Tibial artery (tissue), 4 donors: Measurements from ENCODE around the gene RNF11.
"Not testable (repeated sequence)": the region's sequence is repeated elsewhere in the genome, so short reads cannot be mapped to it uniquely, and the experiment has no call there.

Source experiments
- DNase-seq, 2 donors: peaks; one replicate each; pipeline ENCODE4 v3.0.0-alpha.2; 2019
- H3K27ac ChIP-seq, 2 donors: fragments of 200-600 bp; sonication (generic) in 1 of 2; 1 replicate in 1 of 2; 2 replicates in 1 of 2; pipeline ENCODE4 v1.5.1; 2018 to 2019; ENCODE audit warnings: mild to moderate bottlenecking in 1 of 2
- H3K27me3 ChIP-seq, 2 donors: fragments of 200-600 bp; sonication (generic) in 1 of 2; one replicate each; pipeline versions ENCODE4 v1.5.1 to v1.6.0; 2016 to 2019
- H3K36me3 ChIP-seq, 3 donors: fragments of 200-600 bp; sonication (generic) in 2 of 3; one replicate each; pipeline ENCODE4 v1.5.1; 2016 to 2019; ENCODE audit warnings: mild to moderate bottlenecking in 2 of 3
- H3K4me1 ChIP-seq, 4 donors: fragments of 200-600 bp; sonication (generic) in 2 of 4; 1 replicate in 3 of 4; 2 replicates in 1 of 4; pipeline ENCODE4 v1.5.1; 2016 to 2019
- H3K4me3 ChIP-seq, 2 donors: fragments of 200-600 bp; sonication (generic) in 1 of 2; 1 replicate in 1 of 2; 2 replicates in 1 of 2; pipeline ENCODE4 v1.5.1; 2018 to 2019; ENCODE audit warnings: mild to moderate bottlenecking in 2 of 2
- H3K9me3 ChIP-seq, 3 donors: fragments of 200-600 bp; sonication (generic) in 1 of 3; one replicate each; pipeline ENCODE4 v1.5.1; 2016 to 2019
- intact Hi-C: fragments of 100-400 bp; cut with DNase I; formaldehyde crosslinking; loops from one replicate; pipeline ENCODE4 v1.15.0; 2023; ENCODE audit warnings: low total_unique reads
- TF ChIP-seq, protein P1 (sequence below), 2 experiments: fragments of 200-600 bp in 1 of 2; fragments of 450-650 bp in 1 of 2; IDR thresholded peaks; one replicate each; pipeline ENCODE4 v1.5.1; 2017 to 2019; ENCODE audit warnings: antibody characterized with exemption in 2 of 2, mild to moderate bottlenecking in 1 of 2, moderate library complexity in 1 of 2

The RNF11 gene

DNA sequence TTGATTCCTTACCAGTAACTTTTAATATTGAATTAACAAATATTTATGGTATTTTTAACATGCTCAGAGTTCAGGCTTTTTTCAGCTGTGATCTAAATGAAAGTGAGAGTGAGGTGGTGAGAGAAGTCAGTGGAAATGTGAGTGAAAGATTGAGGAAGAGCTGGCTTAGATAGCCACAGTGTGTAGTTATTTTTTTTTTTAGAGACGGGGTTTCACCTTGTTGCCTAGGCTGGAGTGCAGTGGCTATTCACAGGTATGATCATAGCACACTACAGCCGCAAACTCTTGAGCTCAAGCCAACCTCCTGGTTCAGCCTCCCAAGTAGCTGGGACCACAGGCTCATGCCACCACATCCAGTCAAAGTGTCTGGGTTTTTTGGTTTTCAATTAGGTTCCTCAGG, 10.9 kb downstream of the RNF11 start:
- no peak overlapping the region for H3K4me3 ChIP-seq
- peaks cover 0 to 75% (median 17%) of the 10 kb centered on the region in 4 donors for H3K4me1 ChIP-seq
- DNase-seq, result no peak
- H3K27ac ChIP-seq, result no peak overlapping the region
- TF ChIP-seq, protein P1, sequence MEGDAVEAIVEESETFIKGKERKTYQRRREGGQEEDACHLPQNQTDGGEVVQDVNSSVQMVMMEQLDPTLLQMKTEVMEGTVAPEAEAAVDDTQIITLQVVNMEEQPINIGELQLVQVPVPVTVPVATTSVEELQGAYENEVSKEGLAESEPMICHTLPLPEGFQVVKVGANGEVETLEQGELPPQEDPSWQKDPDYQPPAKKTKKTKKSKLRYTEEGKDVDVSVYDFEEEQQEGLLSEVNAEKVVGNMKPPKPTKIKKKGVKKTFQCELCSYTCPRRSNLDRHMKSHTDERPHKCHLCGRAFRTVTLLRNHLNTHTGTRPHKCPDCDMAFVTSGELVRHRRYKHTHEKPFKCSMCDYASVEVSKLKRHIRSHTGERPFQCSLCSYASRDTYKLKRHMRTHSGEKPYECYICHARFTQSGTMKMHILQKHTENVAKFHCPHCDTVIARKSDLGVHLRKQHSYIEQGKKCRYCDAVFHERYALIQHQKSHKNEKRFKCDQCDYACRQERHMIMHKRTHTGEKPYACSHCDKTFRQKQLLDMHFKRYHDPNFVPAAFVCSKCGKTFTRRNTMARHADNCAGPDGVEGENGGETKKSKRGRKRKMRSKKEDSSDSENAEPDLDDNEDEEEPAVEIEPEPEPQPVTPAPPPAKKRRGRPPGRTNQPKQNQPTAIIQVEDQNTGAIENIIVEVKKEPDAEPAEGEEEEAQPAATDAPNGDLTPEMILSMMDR (IDR thresholded peaks at IDR 0.05), result no peak
- no peaks in the 10 kb centered on the region for H3K36me3 ChIP-seq
- intact Hi-C loops, result no loop called here
- H3K27me3 ChIP-seq, result no peaks in the 10 kb centered on the region
- no peaks in the 10 kb centered on the region for H3K9me3 ChIP-seq

DNA sequence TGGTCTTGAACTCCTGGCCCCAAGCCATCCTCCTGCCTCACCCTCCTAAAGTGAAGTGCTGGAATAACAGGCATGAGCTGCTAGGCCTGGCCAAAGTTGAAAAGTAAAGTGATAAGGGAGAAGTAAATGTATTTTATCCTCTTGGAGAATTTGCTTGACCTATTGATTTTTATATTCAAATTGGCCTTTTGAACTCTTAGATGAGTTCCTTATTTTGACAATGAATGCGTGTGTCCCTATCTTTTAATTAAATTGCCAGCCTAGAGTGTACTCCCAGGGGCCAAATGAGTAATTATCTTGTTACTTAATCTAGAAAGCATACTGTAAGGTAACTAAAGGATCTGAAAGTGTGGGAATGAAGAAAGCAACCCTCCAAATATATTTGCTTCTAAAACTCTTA, 11.4 kb downstream of the RNF11 start:
- Histone ChIP-seq H3K9me3 (no peaks in the 10 kb centered on the region), H3K4me1 (peaks cover 0 to 74% (median 16%) of the 10 kb centered on the region in 4 donors), H3K27me3 (no peaks in the 10 kb centered on the region), H3K4me3 (no peak overlapping the region), H3K27ac (no peak overlapping the region), H3K36me3 (no peaks in the 10 kb centered on the region)
- no peak for DNase-seq
- TF ChIP-seq, protein P1 (IDR thresholded peaks at IDR 0.05), result no peak
- intact Hi-C loops, result no loop called here

DNA sequence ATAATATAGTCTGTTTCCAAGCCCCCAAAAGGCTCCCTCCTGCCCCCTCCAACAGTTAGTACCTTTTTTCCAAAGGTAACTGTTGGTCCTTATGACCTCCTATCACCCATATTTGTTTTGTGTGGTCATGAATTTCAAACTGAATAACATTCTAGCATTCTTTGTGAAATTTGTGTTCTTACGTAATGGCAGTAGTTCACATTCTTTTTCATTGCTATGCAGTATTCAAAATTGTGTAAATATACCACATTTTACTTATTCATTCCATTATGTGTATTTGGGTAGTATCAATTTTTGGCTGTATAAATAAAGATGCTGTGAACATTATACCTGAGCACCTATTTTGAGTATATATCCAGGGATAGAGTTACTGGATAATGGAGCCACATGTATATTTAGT, 13.4 kb downstream of the RNF11 start:
- peaks cover 0 to 68% (median 14%) of the 10 kb centered on the region in 4 donors for H3K4me1 ChIP-seq
- no peaks in the 10 kb centered on the region for H3K36me3 ChIP-seq
- no peaks in the 10 kb centered on the region for H3K9me3 ChIP-seq
- DNase-seq, result no peak
- TF ChIP-seq, protein P1 (IDR thresholded peaks at IDR 0.05), result no peak
- no peaks in the 10 kb centered on the region for H3K27me3 ChIP-seq
- H3K4me3 ChIP-seq, result no peak overlapping the region
- intact Hi-C loops, result no loop called here
- H3K27ac ChIP-seq, result no peak overlapping the region

DNA sequence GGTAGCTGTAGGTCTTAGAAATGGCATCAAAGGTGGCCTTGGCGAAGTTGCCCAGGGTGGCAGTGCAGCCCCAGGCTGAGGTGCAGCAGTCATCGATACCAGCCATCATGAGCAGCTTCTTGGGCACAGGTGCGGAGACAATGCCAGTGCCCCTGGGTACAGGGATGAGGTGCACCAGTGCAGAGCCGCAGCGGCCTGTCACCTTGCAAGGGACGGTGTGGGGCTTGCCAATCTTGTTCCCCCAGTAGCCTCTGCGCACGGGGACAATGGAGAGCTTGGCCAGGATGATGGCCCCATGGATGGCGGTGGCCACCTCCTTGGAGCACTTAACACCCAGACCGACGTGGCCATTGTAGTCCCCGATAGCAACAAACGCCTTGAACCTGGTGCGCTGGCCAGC, 14.7 kb downstream of the RNF11 start:
- H3K4me3 ChIP-seq, H3K9me3 ChIP-seq, H3K27ac ChIP-seq, intact Hi-C loops, DNase-seq, H3K27me3 ChIP-seq, H3K36me3 ChIP-seq: not testable (repeated sequence)
- H3K4me1 ChIP-seq, result peaks cover 0 to 66% (median 19%) of the 10 kb centered on the region in 4 donors

DNA sequence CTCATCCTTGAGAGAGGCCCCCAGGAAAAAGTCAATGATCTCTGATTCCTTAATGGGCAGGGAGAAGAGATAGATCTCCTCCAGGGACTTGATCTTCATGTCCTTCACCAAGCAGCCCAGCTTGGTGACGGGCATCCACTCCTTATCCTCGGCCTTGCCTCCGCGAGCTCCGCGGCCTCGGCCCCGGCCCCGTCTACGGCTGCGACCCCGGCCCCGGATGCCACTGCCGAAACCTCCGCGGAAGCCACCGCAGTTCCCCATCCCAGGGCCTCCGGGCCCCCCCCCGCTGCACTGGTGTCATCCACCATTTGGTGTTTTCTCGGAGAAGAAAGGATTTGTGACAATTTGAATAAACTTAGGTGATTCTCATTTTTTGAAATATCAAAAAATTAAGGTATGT, 15.1 kb downstream of the RNF11 start:
- intact Hi-C loops, H3K9me3 ChIP-seq: not testable (repeated sequence)
- H3K4me1 ChIP-seq, result peaks cover 0 to 65% (median 19%) of the 10 kb centered on the region in 4 donors

DNA sequence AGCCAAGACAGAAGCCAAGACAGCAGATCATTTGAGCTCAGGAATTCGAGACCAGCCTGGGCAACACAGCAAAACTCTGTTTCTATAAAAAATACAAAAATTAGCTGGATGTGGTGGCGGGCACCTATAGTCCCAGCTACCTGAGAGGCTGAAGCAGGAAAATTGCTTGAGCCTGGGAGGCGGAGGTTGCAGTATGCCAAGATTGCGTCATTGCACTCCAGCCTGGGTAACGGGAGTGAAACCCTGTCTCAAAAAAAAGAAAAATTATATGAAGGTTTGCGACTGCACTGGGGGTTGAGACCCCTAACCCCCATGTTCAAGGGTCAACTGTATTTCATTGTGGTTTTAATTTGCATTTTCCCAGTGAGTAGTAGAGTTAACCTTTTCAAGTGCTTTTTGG, 16.3 kb downstream of the RNF11 start:
- no peak overlapping the region for H3K27ac ChIP-seq
- intact Hi-C loops, result no loop called here
- TF ChIP-seq, protein P1 (IDR thresholded peaks at IDR 0.05), result no peak
- no peaks in the 10 kb centered on the region for H3K27me3 ChIP-seq
- DNase-seq, result no peak
- H3K4me1 ChIP-seq, result peaks cover 0 to 60% (median 20%) of the 10 kb centered on the region in 4 donors
- no peak overlapping the region for H3K4me3 ChIP-seq
- H3K36me3 ChIP-seq, result no peaks in the 10 kb centered on the region
- no peaks in the 10 kb centered on the region for H3K9me3 ChIP-seq

More for the DNA sequence above, 15.1 kb downstream of the RNF11 start:
- not testable (repeated sequence) for DNase-seq, H3K27ac ChIP-seq, H3K36me3 ChIP-seq, H3K4me3 ChIP-seq, H3K27me3 ChIP-seq

DNA sequence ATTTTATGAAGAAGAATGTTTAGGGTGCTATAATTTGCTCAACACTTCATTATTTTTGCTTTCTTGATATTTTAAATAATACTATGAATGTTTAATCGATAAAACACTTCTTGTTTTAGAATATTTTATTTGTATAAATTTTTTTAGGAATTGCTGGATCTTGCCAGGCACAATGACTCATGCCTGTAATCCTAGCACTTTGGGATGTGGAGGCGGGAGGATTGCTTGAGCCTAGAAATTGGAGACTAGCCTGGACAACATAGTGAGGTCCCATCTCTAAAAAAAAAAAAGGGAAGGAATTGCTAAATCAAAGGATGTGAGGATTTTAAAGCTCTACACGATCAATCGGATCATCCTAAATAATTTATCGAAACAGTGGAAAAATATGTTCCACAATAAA, 17.6 kb downstream of the RNF11 start:
- intact Hi-C loops, result no loop called here
- DNase-seq, result no peak
- no peaks in the 10 kb centered on the region for H3K27me3 ChIP-seq
- no peaks in the 10 kb centered on the region for H3K9me3 ChIP-seq
- no peaks in the 10 kb centered on the region for H3K36me3 ChIP-seq
- no peak overlapping the region for H3K4me3 ChIP-seq
- TF ChIP-seq, protein P1 (IDR thresholded peaks at IDR 0.05), result no peak
- H3K4me1 ChIP-seq, result peaks cover 0 to 60% (median 25%) of the 10 kb centered on the region in 4 donors
- peak overlapping the region in 1 of 2 donors; percentile 47 for H3K27ac ChIP-seq
